Measurements from ENCODE around the gene TRPM3. TPM values are rescaled to one million over a fixed set of nuclear protein-coding genes. Genes with fewer than 3 reads are reported as not detected.

Gene TRPM3
- polyA plus RNA-seq, 3 donors from 2014 or later, result not detected

- peaks cover 12 to 19% of the 10 kb centered on the region in 2 donors for H3K4me1 Mint-ChIP-seq
- no peak for DNase-seq
- H3K27ac Mint-ChIP-seq, result no peak overlapping the region
- H3K27me3 Mint-ChIP-seq (ENCODE audit: low read depth in 3 of 3), result peaks cover 0 to 8% (median 1%) of the 10 kb centered on the region in 3 donors
- H3K36me3 Mint-ChIP-seq, result no peaks in the 10 kb centered on the region
- no peaks in the 10 kb centered on the region for H3K9me3 Mint-ChIP-seq
- H3K4me3 Mint-ChIP-seq, result no peak overlapping the region
Measured at GRCh38 chr9:70488793-70489105, 632.7 kb downstream of the TRPM3 start.

GRCh38 chr9:70488098-70488792, 633.2 kb downstream of the TRPM3 start:
- H3K4me1 Mint-ChIP-seq, result peaks cover 12 to 19% of the 10 kb centered on the region in 2 donors
- DNase-seq, result no peak
- no peak overlapping the region for H3K4me3 Mint-ChIP-seq
- no peak overlapping the region for H3K27ac Mint-ChIP-seq
- H3K9me3 Mint-ChIP-seq, result no peaks in the 10 kb centered on the region
- no peaks in the 10 kb centered on the region for H3K36me3 Mint-ChIP-seq
- peaks cover 1 to 13% (median 3%) of the 10 kb centered on the region in 3 donors for H3K27me3 Mint-ChIP-seq (ENCODE audit: low read depth in 3 of 3)

GRCh38 chr9:70486127-70486526, 635.3 kb downstream of the TRPM3 start:
- H3K36me3 Mint-ChIP-seq, result no peaks in the 10 kb centered on the region
- H3K4me3 Mint-ChIP-seq, result no peak overlapping the region
- H3K27ac Mint-ChIP-seq, result peak overlapping the region in 1 of 6 donors; percentile 2
- DNase-seq, result no peak
- peaks cover 1 to 16% (median 3%) of the 10 kb centered on the region in 3 donors for H3K27me3 Mint-ChIP-seq (ENCODE audit: low read depth in 3 of 3)
- no peaks in the 10 kb centered on the region for H3K9me3 Mint-ChIP-seq
- peaks cover 0 to under 1% of the 10 kb centered on the region in 2 donors for H3K4me1 Mint-ChIP-seq

GRCh38 chr9:70485273-70485858, 636.1 kb downstream of the TRPM3 start:
- H3K27ac Mint-ChIP-seq, result peak overlapping the region in 2 of 6 donors; percentile 2
- H3K4me3 Mint-ChIP-seq, result no peak overlapping the region
- H3K9me3 Mint-ChIP-seq, result no peaks in the 10 kb centered on the region
- no peak for DNase-seq
- H3K27me3 Mint-ChIP-seq (ENCODE audit: low read depth in 3 of 3), result peaks cover 1 to 12% (median 3%) of the 10 kb centered on the region in 3 donors
- H3K36me3 Mint-ChIP-seq, result no peaks in the 10 kb centered on the region
- H3K4me1 Mint-ChIP-seq, result no peaks in the 10 kb centered on the region

- Mint-ChIP-seq H3K4me1 (no peaks in the 10 kb centered on the region), H3K9me3 (no peaks in the 10 kb centered on the region), H3K27ac (no peak overlapping the region), H3K4me3 (no peak overlapping the region), H3K36me3 (no peaks in the 10 kb centered on the region), H3K27me3 (ENCODE audit: low read depth in 3 of 3) (peaks cover 0 to 12% (median 3%) of the 10 kb centered on the region in 3 donors)
- peak; percentile 19 to 41 (median 37) for DNase-seq
Measured at GRCh38 chr9:70484232-70485130, 636.9 kb downstream of the TRPM3 start.

- DNase-seq, result no peak
- Mint-ChIP-seq H3K36me3 (no peaks in the 10 kb centered on the region), H3K9me3 (no peaks in the 10 kb centered on the region), H3K27me3 (ENCODE audit: low read depth in 3 of 3) (peaks cover 0 to 10% (median 3%) of the 10 kb centered on the region in 3 donors), H3K27ac (no peak overlapping the region), H3K4me1 (no peaks in the 10 kb centered on the region), H3K4me3 (no peak overlapping the region)
Measured at GRCh38 chr9:70481471-70481870, 640.0 kb downstream of the TRPM3 start.

- Mint-ChIP-seq H3K27me3 (ENCODE audit: low read depth in 3 of 3) (peaks cover 0 to 10% (median 3%) of the 10 kb centered on the region in 3 donors), H3K36me3 (no peaks in the 10 kb centered on the region), H3K27ac (no peak overlapping the region), H3K4me1 (no peaks in the 10 kb centered on the region), H3K4me3 (no peak overlapping the region), H3K9me3 (no peaks in the 10 kb centered on the region)
- DNase-seq, result no peak
Measured at GRCh38 chr9:70480405-70480980, 640.9 kb downstream of the TRPM3 start.

GRCh38 chr9:70479880-70480291, 641.5 kb downstream of the TRPM3 start:
- DNase-seq, result no peak
- Mint-ChIP-seq H3K4me1 (no peaks in the 10 kb centered on the region), H3K27me3 (ENCODE audit: low read depth in 3 of 3) (peaks cover 0 to 10% (median 3%) of the 10 kb centered on the region in 3 donors), H3K4me3 (no peak overlapping the region), H3K9me3 (no peaks in the 10 kb centered on the region), H3K27ac (no peak overlapping the region), H3K36me3 (no peaks in the 10 kb centered on the region)

Measured in immature natural killer cell (primary cell).